GM23338 (cell line): ENCODE data around the gene CCDC86. TPM values are rescaled to one million over a fixed set of nuclear protein-coding genes. Genes with fewer than 3 reads are reported as not detected.

ENCODE experiments used
- ATAC-seq: fragments of 200-7000 bp; cut with Tn5 transposase; 3 replicates; pipeline ENCODE4 v1.9.1; 2020
- DNase-seq: peaks from one replicate; pipeline ENCODE4 v3.0.0-alpha.2; 2015; ENCODE audit warnings: low spot score
- H2AFZ ChIP-seq: fragments of 200-600 bp; sonication (generic); 2 replicates; pipeline ENCODE4 v1.8.0; 2016; ENCODE audit warnings: antibody characterized with exemption, mild to moderate bottlenecking, moderate library complexity
- H3F3A ChIP-seq: fragments of 200-600 bp; sonication (generic); replicated peaks from 2 replicates; pipeline ENCODE4 v1.8.0; 2017; ENCODE audit warnings: antibody characterized with exemption, mixed run types, low read depth
- H3K27ac ChIP-seq: fragments of 200-600 bp; sonication (generic); 2 replicates; pipeline ENCODE4 v1.6.1; 2016; ENCODE audit warnings: low read depth
- H3K27me3 ChIP-seq: fragments of 200-600 bp; sonication (generic); 2 replicates; pipeline ENCODE4 v1.8.0; 2016; ENCODE audit warnings: mild to moderate bottlenecking, mixed run types, moderate library complexity; ENCODE audit not compliant: insufficient read depth
- H3K36me3 ChIP-seq: fragments of 200-600 bp; sonication (generic); 2 replicates; pipeline ENCODE4 v1.8.0; 2016; ENCODE audit warnings: mild to moderate bottlenecking; ENCODE audit not compliant: insufficient read depth
- H3K4me1 ChIP-seq: fragments of 200-600 bp; sonication (generic); 2 replicates; pipeline ENCODE4 v1.8.0; 2016; ENCODE audit warnings: mild to moderate bottlenecking, moderate library complexity; ENCODE audit not compliant: insufficient read depth
- H3K4me2 ChIP-seq: fragments of 200-600 bp; sonication (generic); 2 replicates; pipeline ENCODE4 v1.7.1; 2017; ENCODE audit warnings: mixed run types
- H3K4me3 ChIP-seq: fragments of 200-600 bp; sonication (generic); 2 replicates; pipeline ENCODE4 v1.6.1; 2016; ENCODE audit warnings: mixed run types
- H3K79me2 ChIP-seq: fragments of 200-600 bp; sonication (generic); replicated peaks from 2 replicates; pipeline ENCODE4 v1.8.0; 2017; ENCODE audit warnings: mild to moderate bottlenecking; ENCODE audit not compliant: insufficient read depth
- H3K9me2 ChIP-seq: fragments of 200-600 bp; sonication (generic); 2 replicates; pipeline ENCODE4 v1.8.0; 2017; ENCODE audit not compliant: insufficient read depth
- H4K20me1 ChIP-seq: fragments of 200-600 bp; sonication (generic); replicated peaks from 2 replicates; pipeline ENCODE4 v1.8.0; 2017; ENCODE audit warnings: mild to moderate bottlenecking; ENCODE audit not compliant: insufficient read depth
- H3K27ac Mint-ChIP-seq: 2 replicates; pipeline ENCODE4 v1.8.0; 2020; ENCODE audit warnings: inconsistent platforms, mild to moderate bottlenecking, moderate library complexity, mixed read lengths
- H3K27me3 Mint-ChIP-seq: 3 replicates; pipeline ENCODE4 v1.8.0; 2022; ENCODE audit warnings: low read depth, mild to moderate bottlenecking, moderate library complexity, mixed read lengths, inconsistent platforms; ENCODE audit not compliant: insufficient read depth, poor library complexity
- H3K36me3 Mint-ChIP-seq: 3 replicates; pipeline ENCODE4 v1.8.0; 2021; ENCODE audit warnings: low read depth, mild to moderate bottlenecking, inconsistent platforms, moderate library complexity, mixed read lengths
- H3K4me1 Mint-ChIP-seq: 3 replicates; pipeline ENCODE4 v1.8.0; 2020; ENCODE audit warnings: mild to moderate bottlenecking, inconsistent platforms, mixed read lengths
- H3K4me3 Mint-ChIP-seq: 3 replicates; pipeline ENCODE4 v1.8.0; 2021; ENCODE audit warnings: moderate library complexity, mild to moderate bottlenecking, inconsistent platforms, mixed read lengths
- H3K9me3 Mint-ChIP-seq: 3 replicates; pipeline ENCODE4 v1.8.0; 2020; ENCODE audit warnings: moderate library complexity, mild to moderate bottlenecking, inconsistent platforms, mixed read lengths
- CREB1 ChIP-seq: fragments of 250-450 bp; sonication (Bioruptor Pico); IDR thresholded peaks from 2 replicates; pipeline ENCODE4 v1.5.0; 2020; ENCODE audit warnings: low read depth, mild to moderate bottlenecking, moderate library complexity
- ETS1 ChIP-seq: IDR thresholded peaks from 2 replicates; pipeline ENCODE4 v1.6.1; 2016; ENCODE audit warnings: antibody characterized with exemption
- EZH2 ChIP-seq: fragments of 200-600 bp; sonication (generic); IDR thresholded peaks from one replicate; pipeline ENCODE4 v1.8.0; 2017; ENCODE audit warnings: antibody characterized with exemption, mild to moderate bottlenecking, low read depth; ENCODE audit not compliant: unreplicated experiment
- EZH2phosphoT487 ChIP-seq: fragments of 200-600 bp; sonication (generic); IDR thresholded peaks from one replicate; pipeline ENCODE4 v1.8.1; 2018; ENCODE audit warnings: antibody characterized with exemption; ENCODE audit not compliant: unreplicated experiment
- JUNB ChIP-seq: IDR thresholded peaks from one replicate; pipeline ENCODE4 v1.6.1; 2016; ENCODE audit warnings: antibody characterized with exemption; ENCODE audit not compliant: unreplicated experiment
- NANOG ChIP-seq: IDR thresholded peaks from 2 replicates; pipeline ENCODE4 v1.6.1; 2016; ENCODE audit warnings: antibody characterized with exemption, borderline replicate concordance
- POLR2AphosphoS5 ChIP-seq: IDR thresholded peaks from 2 replicates; pipeline ENCODE4 v1.6.1; 2016; ENCODE audit warnings: antibody characterized with exemption, low read depth
- STAT1 ChIP-seq: IDR thresholded peaks from one replicate; pipeline ENCODE4 v1.6.1; 2016; ENCODE audit warnings: antibody characterized with exemption; ENCODE audit not compliant: unreplicated experiment
- ZNF114 ChIP-seq: fragments of 250-450 bp; sonication (Bioruptor Pico); IDR thresholded peaks from 2 replicates; pipeline ENCODE4 v1.5.0; 2020; ENCODE audit warnings: mild to moderate bottlenecking, moderate library complexity
- ZNF331 ChIP-seq: fragments of 250-450 bp; sonication (Bioruptor Pico); IDR thresholded peaks from 2 replicates; pipeline ENCODE4 v1.5.0; 2020; ENCODE audit warnings: low read depth, mild to moderate bottlenecking, moderate library complexity
- ZNF462 ChIP-seq: fragments of 250-450 bp; sonication (Bioruptor Pico); IDR thresholded peaks from 2 replicates; pipeline ENCODE4 v1.5.0; 2020; ENCODE audit warnings: mild to moderate bottlenecking, moderate library complexity
- polyA plus RNA-seq: library from polyadenylated mRNA; unstranded; fragments of >200 nt; fragmentation: Nextera tagmentation; extraction: Ambion mirVana; gene quantifications from 2 replicates; pipeline ENCODE4 v1.2.1, GENCODE V29; 2016
- total RNA-seq: library from RNA; depleted of rRNA; stranded (reverse); fragments of >200 nt; shearing (Covaris generic); gene quantifications from 2 replicates; pipeline ENCODE4 v1.2.3, GENCODE V29; 2014
- TF ChIP-seq, protein P1 (sequence below): IDR thresholded peaks from one replicate; pipeline ENCODE4 v1.6.1; 2018; ENCODE audit warnings: antibody characterized with exemption; ENCODE audit not compliant: unreplicated experiment
- TF ChIP-seq, protein P2 (sequence below), 2 experiments: fragments of 200-600 bp in 1 of 2; sonication (generic) in 1 of 2; conservative IDR thresholded peaks; 2 replicates each; pipeline versions ENCODE4 v1.5.1 to v1.6.1; 2016 to 2017; ENCODE audit warnings: antibody characterized with exemption in 2 of 2, low read depth in 2 of 2, mild to moderate bottlenecking in 2 of 2, moderate library complexity in 1 of 2

Gene CCDC86
- total and polyA plus RNA-seq, 2 experiments from 2014 or later = 67.3 to 98.5 TPM

DNA sequence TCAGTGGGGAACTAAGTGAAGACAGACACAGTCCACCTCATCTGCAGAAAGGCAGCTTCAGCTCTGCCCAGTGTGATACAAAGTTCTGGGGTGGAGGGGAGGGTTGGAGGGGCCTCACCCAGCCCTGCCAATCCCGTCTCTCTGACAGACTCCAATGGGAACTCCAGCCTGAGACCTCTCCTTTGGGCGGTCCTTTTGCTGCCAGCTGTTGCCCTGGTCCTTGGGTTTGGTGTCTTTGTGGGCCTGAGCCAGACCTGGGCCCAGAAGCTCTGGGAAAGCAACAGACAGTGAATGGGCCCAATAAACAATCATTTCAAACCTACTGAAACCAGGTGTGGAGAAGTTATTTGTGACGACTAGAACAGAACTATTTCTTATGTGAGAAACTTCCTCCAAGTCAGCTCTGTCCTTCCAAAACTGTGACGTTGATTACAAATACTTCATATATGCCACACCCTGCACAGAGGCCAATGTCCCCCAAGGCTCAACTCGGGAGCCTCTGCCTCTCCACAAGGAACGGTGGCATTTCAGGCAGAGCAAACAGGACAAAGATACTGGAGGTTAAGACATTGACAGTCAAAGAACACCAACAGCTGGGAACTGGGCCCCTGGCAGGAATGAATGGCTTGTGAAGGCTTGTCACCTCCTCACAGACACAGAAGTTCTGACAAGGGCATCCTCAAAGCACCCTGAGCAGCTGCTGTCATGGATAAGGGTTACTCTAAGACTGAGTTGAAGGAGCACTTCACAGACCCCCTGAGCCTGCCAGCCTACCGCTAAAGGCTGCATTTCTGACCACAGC, 33.7 kb downstream of the CCDC86 start:
- H3K27ac ChIP-seq = no peak overlapping the region
- no peak for ATAC-seq
- no peaks in the 10 kb centered on the region for H3K79me2 ChIP-seq
- no peaks in the 10 kb centered on the region for H3F3A ChIP-seq
- no peaks in the 10 kb centered on the region for H3K27me3 ChIP-seq
- no peak overlapping the region for H3K4me2 ChIP-seq
- TF ChIP-seq ETS1 = no peak
- no peak for TF ChIP-seq ZNF114 (CRISPR knock-in tag)
- TF ChIP-seq, protein P1, sequence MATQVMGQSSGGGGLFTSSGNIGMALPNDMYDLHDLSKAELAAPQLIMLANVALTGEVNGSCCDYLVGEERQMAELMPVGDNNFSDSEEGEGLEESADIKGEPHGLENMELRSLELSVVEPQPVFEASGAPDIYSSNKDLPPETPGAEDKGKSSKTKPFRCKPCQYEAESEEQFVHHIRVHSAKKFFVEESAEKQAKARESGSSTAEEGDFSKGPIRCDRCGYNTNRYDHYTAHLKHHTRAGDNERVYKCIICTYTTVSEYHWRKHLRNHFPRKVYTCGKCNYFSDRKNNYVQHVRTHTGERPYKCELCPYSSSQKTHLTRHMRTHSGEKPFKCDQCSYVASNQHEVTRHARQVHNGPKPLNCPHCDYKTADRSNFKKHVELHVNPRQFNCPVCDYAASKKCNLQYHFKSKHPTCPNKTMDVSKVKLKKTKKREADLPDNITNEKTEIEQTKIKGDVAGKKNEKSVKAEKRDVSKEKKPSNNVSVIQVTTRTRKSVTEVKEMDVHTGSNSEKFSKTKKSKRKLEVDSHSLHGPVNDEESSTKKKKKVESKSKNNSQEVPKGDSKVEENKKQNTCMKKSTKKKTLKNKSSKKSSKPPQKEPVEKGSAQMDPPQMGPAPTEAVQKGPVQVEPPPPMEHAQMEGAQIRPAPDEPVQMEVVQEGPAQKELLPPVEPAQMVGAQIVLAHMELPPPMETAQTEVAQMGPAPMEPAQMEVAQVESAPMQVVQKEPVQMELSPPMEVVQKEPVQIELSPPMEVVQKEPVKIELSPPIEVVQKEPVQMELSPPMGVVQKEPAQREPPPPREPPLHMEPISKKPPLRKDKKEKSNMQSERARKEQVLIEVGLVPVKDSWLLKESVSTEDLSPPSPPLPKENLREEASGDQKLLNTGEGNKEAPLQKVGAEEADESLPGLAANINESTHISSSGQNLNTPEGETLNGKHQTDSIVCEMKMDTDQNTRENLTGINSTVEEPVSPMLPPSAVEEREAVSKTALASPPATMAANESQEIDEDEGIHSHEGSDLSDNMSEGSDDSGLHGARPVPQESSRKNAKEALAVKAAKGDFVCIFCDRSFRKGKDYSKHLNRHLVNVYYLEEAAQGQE = no peak
- TF ChIP-seq, protein P2, sequence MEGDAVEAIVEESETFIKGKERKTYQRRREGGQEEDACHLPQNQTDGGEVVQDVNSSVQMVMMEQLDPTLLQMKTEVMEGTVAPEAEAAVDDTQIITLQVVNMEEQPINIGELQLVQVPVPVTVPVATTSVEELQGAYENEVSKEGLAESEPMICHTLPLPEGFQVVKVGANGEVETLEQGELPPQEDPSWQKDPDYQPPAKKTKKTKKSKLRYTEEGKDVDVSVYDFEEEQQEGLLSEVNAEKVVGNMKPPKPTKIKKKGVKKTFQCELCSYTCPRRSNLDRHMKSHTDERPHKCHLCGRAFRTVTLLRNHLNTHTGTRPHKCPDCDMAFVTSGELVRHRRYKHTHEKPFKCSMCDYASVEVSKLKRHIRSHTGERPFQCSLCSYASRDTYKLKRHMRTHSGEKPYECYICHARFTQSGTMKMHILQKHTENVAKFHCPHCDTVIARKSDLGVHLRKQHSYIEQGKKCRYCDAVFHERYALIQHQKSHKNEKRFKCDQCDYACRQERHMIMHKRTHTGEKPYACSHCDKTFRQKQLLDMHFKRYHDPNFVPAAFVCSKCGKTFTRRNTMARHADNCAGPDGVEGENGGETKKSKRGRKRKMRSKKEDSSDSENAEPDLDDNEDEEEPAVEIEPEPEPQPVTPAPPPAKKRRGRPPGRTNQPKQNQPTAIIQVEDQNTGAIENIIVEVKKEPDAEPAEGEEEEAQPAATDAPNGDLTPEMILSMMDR (conservative IDR thresholded peaks at IDR 0.05; ENCODE audit: low read depth in 2 of 2) = no peak
- no peak for TF ChIP-seq STAT1
- TF ChIP-seq EZH2 = no peak
- TF ChIP-seq NANOG = no peak
- TF ChIP-seq JUNB = no peak
- no peak for TF ChIP-seq ZNF462 (CRISPR knock-in tag)
- TF ChIP-seq EZH2phosphoT487 = no peak
- no peak for TF ChIP-seq ZNF331 (CRISPR knock-in tag)
- TF ChIP-seq POLR2AphosphoS5 = no peak
- TF ChIP-seq CREB1 (CRISPR knock-in tag) = no peak
- no peak for DNase-seq
- no peak overlapping the region for H3K4me3 Mint-ChIP-seq
- H4K20me1 ChIP-seq = no peaks in the 10 kb centered on the region; the same call in 1 of the 2 replicates
- no peaks in the 10 kb centered on the region for H3K27me3 Mint-ChIP-seq
- H2AFZ ChIP-seq = no peak overlapping the region
- no peaks in the 10 kb centered on the region for H3K9me2 ChIP-seq
- no peaks in the 10 kb centered on the region for H3K9me3 Mint-ChIP-seq
- H3K4me3 ChIP-seq = no peak overlapping the region
- H3K36me3 ChIP-seq = no peaks in the 10 kb centered on the region
- no peak overlapping the region for H3K27ac Mint-ChIP-seq
- H3K36me3 Mint-ChIP-seq = no peaks in the 10 kb centered on the region; the same call in 2 of the 3 replicates
- no peaks in the 10 kb centered on the region for H3K4me1 ChIP-seq
- peaks cover 6% of the 10 kb centered on the region; the same call in 2 of the 3 replicates for H3K4me1 Mint-ChIP-seq
